Smooth muscle cell of the brain vasculature (primary cell): ENCODE measurements around the gene MRAS.
"Not testable (repeated sequence)": the region's sequence is repeated elsewhere in the genome, so short reads cannot be mapped to it uniquely, and the experiment has no call there.

Source experiments
- DNase-seq: peaks from one replicate; pipeline ENCODE4 v3.0.0-alpha.2; 2012; ENCODE audit warnings: low read depth, low spot score

Gene MRAS

DNA sequence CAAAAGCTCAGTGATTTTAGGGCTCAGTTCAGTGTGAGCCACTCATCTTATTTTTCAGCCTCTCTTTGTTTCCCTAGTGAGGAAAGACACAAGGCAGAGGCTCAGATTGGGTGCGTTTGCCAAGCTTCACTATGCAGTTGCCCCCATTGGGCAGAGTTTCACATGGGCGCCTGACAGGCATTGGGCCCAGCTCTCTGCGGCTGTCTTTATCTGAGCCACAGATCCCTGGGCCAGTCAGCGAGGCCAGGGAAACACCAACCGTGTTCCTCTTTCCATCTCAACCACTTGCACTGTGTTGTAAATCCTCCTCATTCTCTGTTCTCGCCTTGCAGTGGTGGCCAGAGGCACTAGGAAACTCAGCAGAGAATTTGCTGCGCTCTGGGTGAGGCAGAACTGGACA, 96.9 kb downstream of the MRAS start:
- no peak for DNase-seq

DNA sequence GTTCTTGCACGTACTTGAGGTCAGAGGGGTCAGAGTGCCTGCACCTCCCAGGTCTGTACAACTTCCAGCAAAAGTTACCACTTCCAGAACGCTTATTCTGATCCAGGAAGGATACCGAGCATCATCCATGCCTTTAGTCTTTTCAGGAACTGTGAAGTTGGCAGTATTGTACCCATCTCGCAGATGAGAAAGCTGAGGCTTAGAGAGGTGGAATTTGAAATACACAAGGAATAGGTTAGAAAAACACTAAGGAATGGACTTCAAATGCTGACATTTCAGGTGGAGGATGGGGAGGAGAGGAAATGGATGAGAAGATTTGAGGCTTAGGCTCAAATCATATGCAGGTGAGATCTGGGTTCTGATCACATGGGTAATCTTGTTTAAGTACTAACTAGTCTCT, 97.3 kb downstream of the MRAS start:
- DNase-seq: no peak

DNA sequence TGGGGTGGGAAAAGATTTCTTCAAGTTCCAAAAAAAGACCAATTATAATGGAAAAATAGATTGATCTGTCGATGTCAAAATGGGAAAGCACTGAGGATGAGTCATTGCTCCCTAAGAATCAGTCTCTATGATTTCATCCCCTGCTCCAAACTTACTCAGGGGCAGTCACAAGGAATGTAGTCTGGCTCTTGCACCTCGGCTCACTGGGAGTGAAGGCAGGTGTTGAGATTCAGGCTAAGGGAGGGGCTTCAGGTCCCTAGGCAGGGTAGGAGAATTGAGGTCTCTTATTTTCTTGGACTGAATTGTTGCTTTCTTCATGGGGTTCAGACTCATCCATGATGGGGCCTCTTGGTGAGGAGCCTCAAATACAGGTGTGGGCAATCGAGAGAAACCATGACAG, 100.3 kb downstream of the MRAS start:
- DNase-seq: no peak

DNA sequence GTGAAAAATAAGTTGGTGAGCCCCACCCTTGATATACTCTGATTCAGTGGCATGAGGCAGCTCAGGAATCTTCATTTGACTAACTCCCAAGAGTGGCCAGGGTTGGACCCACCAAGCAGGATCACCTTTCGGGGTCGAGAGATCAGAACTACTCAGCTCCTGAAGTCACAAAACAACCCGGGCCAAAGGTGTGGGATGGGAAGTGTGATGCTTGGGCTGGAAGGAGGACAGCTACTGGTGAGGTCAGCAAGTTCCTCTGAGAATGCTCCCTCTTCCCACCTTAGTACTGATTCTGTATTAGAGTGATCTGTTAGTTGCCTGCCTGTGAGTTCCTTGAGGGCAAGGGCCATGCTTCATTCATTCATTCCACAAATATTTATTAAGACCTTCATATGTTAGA, 101.1 kb downstream of the MRAS start:
- no peak for DNase-seq

DNA sequence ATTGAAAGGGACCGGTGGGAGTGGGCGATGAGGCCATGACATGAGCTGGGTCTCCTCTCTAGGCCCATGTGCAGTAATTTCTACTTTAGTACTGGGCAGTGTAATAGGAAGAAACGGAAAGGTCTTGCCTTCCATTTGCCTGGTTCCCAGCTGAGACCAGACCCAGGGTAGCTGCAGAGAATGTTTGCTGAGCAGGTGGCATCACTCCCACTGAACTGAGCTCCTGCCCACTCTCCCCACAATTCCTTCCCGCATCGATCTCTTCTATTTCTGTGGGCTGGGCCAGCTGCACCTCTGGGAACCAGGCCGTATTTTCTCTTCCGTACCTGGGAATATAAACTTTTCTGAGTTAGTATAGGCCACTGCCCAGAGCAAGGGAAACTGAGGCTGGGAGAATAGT, 101.8 kb downstream of the MRAS start:
- no peak for DNase-seq

DNA sequence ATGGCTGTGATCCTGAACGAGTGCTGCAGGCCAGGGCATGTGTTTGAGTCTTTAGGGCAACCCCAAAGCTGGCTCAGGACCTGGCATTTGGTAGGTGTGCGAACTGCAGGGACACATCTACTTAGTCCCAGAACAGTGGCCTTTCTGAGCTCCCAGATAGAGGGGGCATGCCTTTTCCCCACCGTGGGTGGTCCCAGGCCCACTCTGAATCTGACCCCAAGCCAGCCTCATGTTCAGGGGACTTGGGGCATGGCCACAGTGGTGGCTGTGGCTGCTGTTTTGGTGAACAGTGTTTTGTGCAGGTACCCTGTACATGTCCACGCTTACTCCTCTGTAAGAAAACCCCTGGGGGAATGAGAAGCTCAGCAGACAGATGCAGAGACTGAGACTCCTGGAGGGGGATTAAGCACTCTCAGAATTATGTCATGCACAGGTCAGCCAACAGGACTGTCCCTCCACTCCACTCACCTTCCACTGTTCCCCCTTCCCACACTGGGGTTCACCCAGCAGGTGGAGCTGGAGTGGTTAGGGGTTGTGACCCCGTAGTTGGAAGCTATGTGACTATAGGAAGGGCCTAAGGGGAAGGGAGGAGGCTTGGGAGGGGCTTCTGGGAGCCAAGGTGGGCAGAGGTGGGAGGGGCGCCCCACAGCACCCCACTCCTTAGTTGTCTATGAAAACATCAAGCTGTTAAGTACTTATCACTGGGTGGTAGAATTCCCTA, 102.5 kb downstream of the MRAS start:
- no peak for DNase-seq

DNA sequence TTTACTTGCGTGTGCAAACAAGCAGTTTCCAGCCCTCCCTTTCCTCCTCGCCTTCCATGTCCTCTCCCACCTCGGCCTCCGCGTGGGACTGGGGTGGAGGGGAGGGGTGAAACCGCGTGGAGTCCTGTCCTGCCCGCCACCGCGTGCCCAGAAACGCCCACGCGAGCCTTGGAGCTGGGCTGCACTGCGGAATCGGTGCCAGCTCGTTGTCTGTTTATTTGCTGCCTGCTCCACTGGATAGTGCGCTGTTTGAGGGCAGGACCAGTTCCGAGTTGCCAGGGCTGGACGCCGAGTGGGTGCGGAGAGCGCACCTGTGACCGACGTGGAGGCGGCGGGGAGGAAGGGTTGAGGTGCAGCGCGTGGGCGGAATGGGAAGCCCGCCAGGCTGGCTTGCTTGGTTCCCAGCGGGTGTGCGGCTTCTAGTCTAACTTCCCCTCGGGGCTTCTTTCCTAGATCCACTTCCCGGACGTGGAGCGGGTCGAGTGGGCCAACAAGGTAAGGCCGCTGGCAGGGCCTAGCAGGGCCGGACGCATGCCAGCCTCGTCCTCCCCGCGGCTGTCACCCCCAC, 103.3 kb downstream of the MRAS start:
- DNase-seq: no peak

DNA sequence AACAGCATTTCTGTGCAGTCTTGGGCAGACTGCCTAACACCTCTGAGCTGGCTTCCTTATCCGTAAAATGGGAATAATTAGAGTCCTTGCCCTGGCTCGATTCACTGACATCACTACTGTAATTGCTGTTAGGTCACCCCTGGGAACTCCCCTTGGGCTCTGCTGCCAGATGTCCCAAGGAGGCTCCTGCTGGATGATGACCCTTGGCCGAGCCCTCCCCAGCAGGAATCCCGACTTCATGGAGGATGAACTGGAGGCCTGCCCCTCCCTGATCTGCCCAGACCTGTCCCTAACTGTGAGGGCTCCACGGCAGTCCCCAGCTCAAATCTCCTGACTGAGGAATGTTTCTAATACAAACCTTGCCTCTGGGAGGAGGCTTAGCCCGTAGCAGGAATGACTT, 104.1 kb downstream of the MRAS start:
- no peak for DNase-seq

DNA sequence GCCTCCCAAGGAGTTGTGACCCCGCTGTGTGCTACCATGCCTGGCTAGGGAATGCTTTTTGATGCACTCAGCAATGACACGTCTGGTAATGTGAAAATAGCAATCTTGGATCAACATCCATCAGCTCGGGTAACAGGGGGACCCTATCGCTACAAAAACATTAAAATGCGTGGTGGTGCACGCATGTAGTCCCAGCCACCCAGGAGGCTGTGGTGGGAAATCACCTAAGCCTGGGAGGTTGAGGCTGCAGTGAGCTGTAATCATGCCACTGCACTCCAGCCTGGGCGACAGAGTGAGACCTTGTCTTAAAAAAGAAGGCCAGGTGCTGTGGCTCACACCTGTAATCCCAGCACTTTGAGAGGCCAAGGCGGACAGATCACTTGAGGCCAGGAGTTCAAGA, 105.6 kb downstream of the MRAS start:
- DNase-seq: not testable (repeated sequence)
